IMR-90 (cell line): ENCODE measurements around the gene CLASP1. TPM values are rescaled to one million over a fixed set of nuclear protein-coding genes. Genes with fewer than 3 reads are reported as not detected.

Source experiments
- ATAC-seq: fragments of 200-7000 bp; cut with Tn5 transposase; 2 replicates; pipeline ENCODE4 v1.9.1; 2020; ENCODE audit warnings: low read depth, mild to moderate bottlenecking, moderate library complexity
- BruUV-seq: library from RNA; stranded (reverse); fragments of 400-500 nt; replicated peaks from 2 replicates; lab custom pipeline; 2021; lab: Mats Ljungman, UMichigan
- CTCF ChIA-PET: fragments of 300-600 bp; formaldehyde crosslinking; extraction: SDS; loops from one replicate; lab custom pipeline; 2021; ENCODE audit warnings: antibody characterized with exemption; lab: Yijun Ruan, JAX
- POLR2A ChIA-PET: fragments of 300-600 bp; sonication (Branson Sonifier 250); formaldehyde crosslinking; loops from one replicate; lab custom pipeline; 2022; ENCODE audit warnings: antibody characterized with exemption; ENCODE audit not compliant: unreplicated experiment; lab: Charles Lee
- DNase-seq: peaks from one replicate; pipeline ENCODE4 v3.0.0; 2013
- H2AFZ ChIP-seq: replicated peaks from 2 replicates; pipeline ENCODE3; 2013; ENCODE audit warnings: low read length, mild to moderate bottlenecking; ENCODE audit not compliant: poor library complexity
- H2AK5ac ChIP-seq: 2 replicates; pipeline ENCODE4 v1.6.1; 2013; ENCODE audit warnings: low read depth, low read length, inconsistent platforms
- H2AK9ac ChIP-seq: replicated peaks from 2 replicates; pipeline ENCODE3; 2013; ENCODE audit warnings: mild to moderate bottlenecking, low read depth, low read length, moderate library complexity; ENCODE audit not compliant: poor library complexity
- H2BK120ac ChIP-seq: 2 replicates; pipeline ENCODE4 v1.6.1; 2013; ENCODE audit warnings: low read depth, low read length, inconsistent platforms
- H2BK15ac ChIP-seq: 3 replicates; pipeline ENCODE4 v1.6.1; 2013; ENCODE audit warnings: low read depth, low read length, inconsistent platforms
- H2BK20ac ChIP-seq: 2 replicates; pipeline ENCODE4 v1.6.1; 2013; ENCODE audit warnings: low read depth, mild to moderate bottlenecking, inconsistent platforms, low read length, moderate library complexity
- H2BK5ac ChIP-seq: 2 replicates; pipeline ENCODE4 v1.6.1; 2013; ENCODE audit warnings: mild to moderate bottlenecking, low read depth, low read length, inconsistent platforms; ENCODE audit not compliant: poor library complexity, severe bottlenecking
- H3K14ac ChIP-seq: replicated peaks from 2 replicates; pipeline ENCODE4 v1.6.1; 2013; ENCODE audit warnings: low read depth, low read length, inconsistent platforms
- H3K18ac ChIP-seq: 2 replicates; pipeline ENCODE4 v1.6.1; 2013; ENCODE audit warnings: low read depth, low read length, control low read depth
- H3K23ac ChIP-seq: 2 replicates; pipeline ENCODE4 v1.6.1; 2013; ENCODE audit warnings: low read depth, low read length, inconsistent platforms
- H3K27ac ChIP-seq: 2 replicates; pipeline ENCODE4 v1.5.1; 2013; ENCODE audit warnings: mild to moderate bottlenecking, control low read depth, low read length; ENCODE audit not compliant: insufficient read depth
- H3K27me3 ChIP-seq: 2 replicates; pipeline ENCODE4 v1.6.1; 2013; ENCODE audit warnings: low read length; ENCODE audit not compliant: control insufficient read depth, insufficient read depth
- H3K36me3 ChIP-seq: 2 replicates; pipeline ENCODE4 v1.6.1; 2013; ENCODE audit warnings: low read length, mixed read lengths; ENCODE audit not compliant: control insufficient read depth, insufficient read depth
- H3K4ac ChIP-seq: 2 replicates; pipeline ENCODE4 v1.6.1; 2013; ENCODE audit warnings: low read depth, low read length, inconsistent platforms
- H3K4me1 ChIP-seq: 2 replicates; pipeline ENCODE4 v1.6.1; 2013; ENCODE audit warnings: low read length, mixed read lengths; ENCODE audit not compliant: control insufficient read depth, insufficient read depth
- H3K4me2 ChIP-seq: 2 replicates; pipeline ENCODE4 v1.6.1; 2013; ENCODE audit warnings: low read depth, mild to moderate bottlenecking, control low read depth, low read length, moderate library complexity
- H3K4me3 ChIP-seq: 2 replicates; pipeline ENCODE4 v1.5.1; 2013; ENCODE audit warnings: low read depth, mild to moderate bottlenecking, control low read depth, low read length, moderate library complexity; ENCODE audit not compliant: insufficient read depth
- H3K56ac ChIP-seq: 2 replicates; pipeline ENCODE4 v1.6.1; 2013; ENCODE audit warnings: low read length, inconsistent platforms; ENCODE audit not compliant: insufficient read depth; ENCODE audit errors: extremely low read depth
- H3K79me1 ChIP-seq, 2 experiments: 2 replicates each; pipeline ENCODE4 v1.6.1; 2013; ENCODE audit warnings: low read length in 2 of 2, inconsistent platforms in 1 of 2, low read depth in 1 of 2
- H3K9ac ChIP-seq: 2 replicates; pipeline ENCODE4 v1.6.1; 2013; ENCODE audit warnings: low read depth, low read length, control low read depth
- H3K9me1 ChIP-seq: 2 replicates; pipeline ENCODE4 v1.6.1; 2013; ENCODE audit warnings: low read length, inconsistent platforms; ENCODE audit not compliant: insufficient read depth
- H3K9me3 ChIP-seq: 2 replicates; pipeline ENCODE4 v1.6.1; 2013; ENCODE audit warnings: low read length; ENCODE audit not compliant: control insufficient read depth, insufficient read depth
- H4K20me1 ChIP-seq: 2 replicates; pipeline ENCODE4 v1.6.1; 2013; ENCODE audit warnings: low read length, inconsistent platforms; ENCODE audit not compliant: insufficient read depth
- H4K5ac ChIP-seq: 2 replicates; pipeline ENCODE4 v1.6.1; 2013; ENCODE audit warnings: mild to moderate bottlenecking, low read depth, low read length, control low read depth
- H4K8ac ChIP-seq, 2 experiments: 2 replicates each; pipeline ENCODE4 v1.6.1; 2013; ENCODE audit warnings: low read depth in 2 of 2, low read length in 2 of 2, control low read depth in 1 of 2, inconsistent platforms in 1 of 2
- H4K91ac ChIP-seq: 2 replicates; pipeline ENCODE4 v1.6.1; 2013; ENCODE audit warnings: low read depth, low read length, inconsistent platforms; ENCODE audit not compliant: insufficient read depth
- BHLHE40 ChIP-seq: fragments of 150-350 bp; IDR thresholded peaks from 2 replicates; pipeline ENCODE4 v1.6.1; 2016; ENCODE audit warnings: mild to moderate bottlenecking, low read depth, low read length
- CEBPB ChIP-seq: IDR thresholded peaks from 2 replicates; pipeline ENCODE4 v1.6.1; 2012; ENCODE audit warnings: low read depth, low read length, improper control_type of control experiment
- CHD1 ChIP-seq: IDR thresholded peaks from 2 replicates; pipeline ENCODE4 v1.6.1; 2012; ENCODE audit warnings: low read depth, low read length, improper control_type of control experiment
- CTCF ChIP-seq: conservative IDR thresholded peaks from 2 replicates; pipeline ENCODE4 v1.5.1; 2012; ENCODE audit warnings: mild to moderate bottlenecking, low read depth, low read length, improper control_type of control experiment
- ELK1 ChIP-seq: fragments of 150-350 bp; IDR thresholded peaks from 2 replicates; pipeline ENCODE4 v1.6.1; 2016; ENCODE audit warnings: low read depth, mild to moderate bottlenecking, low read length, moderate library complexity, borderline replicate concordance
- FOS ChIP-seq: fragments of 150-350 bp; IDR thresholded peaks from 2 replicates; pipeline ENCODE4 v1.6.1; 2016; ENCODE audit warnings: low read depth, low read length
- MAZ ChIP-seq: IDR thresholded peaks from 2 replicates; pipeline ENCODE4 v1.6.1; 2012; ENCODE audit warnings: low read depth, mild to moderate bottlenecking, low read length, improper control_type of control experiment, moderate library complexity, borderline replicate concordance
- POLR2A ChIP-seq: IDR thresholded peaks from 2 replicates; pipeline ENCODE4 v1.6.1; 2012; ENCODE audit warnings: mild to moderate bottlenecking, low read depth, low read length
- RAD21 ChIP-seq: IDR thresholded peaks from 2 replicates; pipeline ENCODE4 v1.6.1; 2012; ENCODE audit warnings: low read length, improper control_type of control experiment
- RCOR1 ChIP-seq: IDR thresholded peaks from 2 replicates; pipeline ENCODE4 v1.6.1; 2012; ENCODE audit warnings: mild to moderate bottlenecking, low read length, improper control_type of control experiment; ENCODE audit not compliant: insufficient replicate concordance
- SMC3 ChIP-seq: fragments of 150-350 bp; IDR thresholded peaks from 2 replicates; pipeline ENCODE4 v1.6.1; 2016; ENCODE audit warnings: low read depth, mild to moderate bottlenecking, antibody characterized with exemption, low read length, moderate library complexity
- WGBS, 2 experiments: methylation state at CpG; one replicate each; pipeline versions ENCODE4 v1.1.5 to v1.1.7; 2013; ENCODE audit warnings: missing lambda C conversion rate in 2 of 2; ENCODE audit not compliant: insufficient read length in 1 of 2; ENCODE audit errors: extremely low coverage in 2 of 2; 5-methylcytosine and 5-hydroxymethylcytosine counted together
- dilution Hi-C: fragments of 300-500 bp; cut with HindIII; formaldehyde crosslinking; loops from one replicate; pipeline ENCODE4 v1.14.3; 2018; ENCODE audit warnings: low sequenced_read_pairs; ENCODE audit not compliant: unreplicated experiment
- in situ Hi-C: fragments of 300-500 bp; cut with MboI; formaldehyde crosslinking; loops from 3 replicates; pipeline ENCODE4 v1.14.3; 2019; ENCODE audit warnings: low sequenced_read_pairs, inconsistent platforms, mixed read lengths
- intact Hi-C: fragments of 100-400 bp; cut with micrococcal nuclease; formaldehyde crosslinking; loops from 2 replicates; pipeline ENCODE4 v1.10.0; 2022
- polyA plus RNA-seq, 3 experiments: library from polyadenylated mRNA; depleted of rRNA; stranded (reverse); fragments of >200 nt; gene quantifications; 2 replicates each; pipeline ENCODE4 v1.2.3, GENCODE V29; 2012; ENCODE audit warnings: low replicate concordance in 1 of 3
- total RNA-seq: library from RNA; depleted of rRNA; stranded (reverse); fragments of >200 nt; gene quantifications from 2 replicates; pipeline ENCODE4 v1.2.3, GENCODE V29; 2012

Gene CLASP1
- total and polyA plus RNA-seq, 2 of the 4 experiments (the other 2 are of a cell fraction) = 12.3 to 33.7 TPM

- no peak overlapping the region for H2BK15ac ChIP-seq
- ChIA-PET CTCF (no interaction called here), POLR2A (interaction anchor here (0.7 kb wide), 2 partner anchors 49 to 75 kb away, joined by 5 to 7 read pairs; no protein-coding TSS in a partner anchor)
- H4K5ac ChIP-seq = no peak overlapping the region
- TF ChIP-seq CEBPB = no peak
- TF ChIP-seq SMC3 = no peak
- no peak for TF ChIP-seq MAZ
- TF ChIP-seq BHLHE40 = no peak
- no peak for TF ChIP-seq CTCF
- no peak for TF ChIP-seq ELK1
- TF ChIP-seq FOS = no peak
- TF ChIP-seq POLR2A = no peak
- TF ChIP-seq RCOR1 = no peak
- no peak for TF ChIP-seq CHD1
- TF ChIP-seq RAD21 = no peak
- H4K91ac ChIP-seq = no peak overlapping the region
- peaks cover 5% of the 10 kb centered on the region for H3K36me3 ChIP-seq
- no peak overlapping the region for H3K4me3 ChIP-seq
- H3K18ac ChIP-seq = no peak overlapping the region
- H4K8ac ChIP-seq = no peak overlapping the region
- dilution Hi-C loops = no loop called here
- H3K56ac ChIP-seq = no peak overlapping the region
- H3K27me3 ChIP-seq = no peaks in the 10 kb centered on the region
- peak overlapping the region; percentile 5 for H2AK9ac ChIP-seq
- WGBS, 2 experiments = no CpG with 5 or more reads among the region's 1 CpG
- no peak overlapping the region for H2BK20ac ChIP-seq
- in situ Hi-C loops = no loop called here
- H3K23ac ChIP-seq = no peak overlapping the region
- no peak overlapping the region for H2AFZ ChIP-seq
- no peak overlapping the region for H2BK120ac ChIP-seq
- DNase-seq = peak; percentile 19
- H3K9me3 ChIP-seq = peaks cover 1% of the 10 kb centered on the region; the same call in 1 of the 2 replicates
- no peak overlapping the region for H3K9ac ChIP-seq
- no peak for ATAC-seq
- no peak overlapping the region for H3K14ac ChIP-seq
- peaks cover 27% of the 10 kb centered on the region for H4K20me1 ChIP-seq
- 0 out of 2 replicates have a peak, but pooled peaks cover 2% of the 10 kb centered on the region for H3K4me1 ChIP-seq
- H3K79me1 ChIP-seq = peaks cover 32 to 63% of the 10 kb centered on the region in 2 experiments
- no peak overlapping the region for H3K27ac ChIP-seq
- H2BK5ac ChIP-seq = no peak overlapping the region
- peaks cover 14% of the 10 kb centered on the region for H3K9me1 ChIP-seq
- H2AK5ac ChIP-seq = no peak overlapping the region
- H3K4me2 ChIP-seq = no peak overlapping the region
- BruUV-seq = no TSS peak
- H3K4ac ChIP-seq = no peak overlapping the region
- intact Hi-C loops = no loop called here
Observed at GRCh38 chr2:121613774-121614173, 35.5 kb downstream of the CLASP1 start.
